Epithelial cell of esophagus (primary cell): ENCODE data around the gene SLC25A17.

ENCODE experiments used
- DNase-seq: peaks from one replicate; pipeline ENCODE4 v3.0.0; 2010; ENCODE audit warnings: low read depth
- H3K4me3 ChIP-seq: 2 replicates; pipeline ENCODE4 v1.5.1; 2011; ENCODE audit warnings: mild to moderate bottlenecking, low read length, control low read depth
- TF ChIP-seq, protein P1 (sequence below): IDR thresholded peaks from 2 replicates; pipeline ENCODE4 v1.5.1; 2011; ENCODE audit warnings: low read depth, mild to moderate bottlenecking, low read length, control low read depth, inconsistent platforms; ENCODE audit not compliant: insufficient read depth; ENCODE audit errors: missing control alignments

The SLC25A17 gene

DNA sequence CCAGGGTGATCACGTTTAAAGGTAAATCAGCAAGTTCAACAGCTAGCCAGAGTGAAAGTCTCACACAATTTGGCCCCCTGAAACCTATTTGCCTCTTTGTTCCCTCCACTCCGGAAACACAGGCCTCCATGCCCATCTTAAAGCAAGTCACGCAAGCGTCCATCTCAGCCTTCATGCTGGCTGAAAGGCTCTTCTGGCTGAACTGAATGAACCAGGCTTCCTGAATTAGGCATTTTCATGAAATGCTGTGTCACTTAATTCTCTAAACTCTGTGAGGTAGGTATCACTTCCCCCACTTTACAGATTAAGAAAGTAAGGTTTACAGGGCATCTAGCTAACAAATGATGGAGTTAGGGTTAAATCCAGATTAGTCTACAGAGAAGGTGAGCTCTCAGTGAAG lies 1.4 kb downstream of the SLC25A17 start:
- TF ChIP-seq, protein P1, sequence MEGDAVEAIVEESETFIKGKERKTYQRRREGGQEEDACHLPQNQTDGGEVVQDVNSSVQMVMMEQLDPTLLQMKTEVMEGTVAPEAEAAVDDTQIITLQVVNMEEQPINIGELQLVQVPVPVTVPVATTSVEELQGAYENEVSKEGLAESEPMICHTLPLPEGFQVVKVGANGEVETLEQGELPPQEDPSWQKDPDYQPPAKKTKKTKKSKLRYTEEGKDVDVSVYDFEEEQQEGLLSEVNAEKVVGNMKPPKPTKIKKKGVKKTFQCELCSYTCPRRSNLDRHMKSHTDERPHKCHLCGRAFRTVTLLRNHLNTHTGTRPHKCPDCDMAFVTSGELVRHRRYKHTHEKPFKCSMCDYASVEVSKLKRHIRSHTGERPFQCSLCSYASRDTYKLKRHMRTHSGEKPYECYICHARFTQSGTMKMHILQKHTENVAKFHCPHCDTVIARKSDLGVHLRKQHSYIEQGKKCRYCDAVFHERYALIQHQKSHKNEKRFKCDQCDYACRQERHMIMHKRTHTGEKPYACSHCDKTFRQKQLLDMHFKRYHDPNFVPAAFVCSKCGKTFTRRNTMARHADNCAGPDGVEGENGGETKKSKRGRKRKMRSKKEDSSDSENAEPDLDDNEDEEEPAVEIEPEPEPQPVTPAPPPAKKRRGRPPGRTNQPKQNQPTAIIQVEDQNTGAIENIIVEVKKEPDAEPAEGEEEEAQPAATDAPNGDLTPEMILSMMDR = no peak
- H3K4me3 ChIP-seq = no peak overlapping the region
- no peak for DNase-seq

DNA sequence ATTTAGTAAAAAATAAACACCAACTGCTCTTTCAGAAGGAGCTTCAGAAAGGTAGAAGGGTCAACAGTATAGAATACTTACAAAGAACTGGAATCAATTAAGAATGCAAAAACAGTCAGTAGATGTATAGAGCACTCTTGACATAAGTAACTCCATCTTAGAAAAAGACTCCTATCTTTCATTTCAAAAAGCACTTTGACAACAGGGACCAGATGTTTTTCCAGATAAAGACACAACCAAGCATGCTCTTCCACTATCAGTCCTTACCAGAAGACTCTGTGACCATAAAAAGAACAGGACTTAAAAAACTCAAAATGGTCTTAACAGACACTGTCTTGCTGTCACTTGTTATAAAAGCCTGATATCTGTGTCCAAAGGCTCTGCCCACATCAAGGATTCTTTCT lies 5.2 kb downstream of the SLC25A17 start:
- no peak overlapping the region for H3K4me3 ChIP-seq
- TF ChIP-seq, protein P1 = no peak
- DNase-seq = no peak

DNA sequence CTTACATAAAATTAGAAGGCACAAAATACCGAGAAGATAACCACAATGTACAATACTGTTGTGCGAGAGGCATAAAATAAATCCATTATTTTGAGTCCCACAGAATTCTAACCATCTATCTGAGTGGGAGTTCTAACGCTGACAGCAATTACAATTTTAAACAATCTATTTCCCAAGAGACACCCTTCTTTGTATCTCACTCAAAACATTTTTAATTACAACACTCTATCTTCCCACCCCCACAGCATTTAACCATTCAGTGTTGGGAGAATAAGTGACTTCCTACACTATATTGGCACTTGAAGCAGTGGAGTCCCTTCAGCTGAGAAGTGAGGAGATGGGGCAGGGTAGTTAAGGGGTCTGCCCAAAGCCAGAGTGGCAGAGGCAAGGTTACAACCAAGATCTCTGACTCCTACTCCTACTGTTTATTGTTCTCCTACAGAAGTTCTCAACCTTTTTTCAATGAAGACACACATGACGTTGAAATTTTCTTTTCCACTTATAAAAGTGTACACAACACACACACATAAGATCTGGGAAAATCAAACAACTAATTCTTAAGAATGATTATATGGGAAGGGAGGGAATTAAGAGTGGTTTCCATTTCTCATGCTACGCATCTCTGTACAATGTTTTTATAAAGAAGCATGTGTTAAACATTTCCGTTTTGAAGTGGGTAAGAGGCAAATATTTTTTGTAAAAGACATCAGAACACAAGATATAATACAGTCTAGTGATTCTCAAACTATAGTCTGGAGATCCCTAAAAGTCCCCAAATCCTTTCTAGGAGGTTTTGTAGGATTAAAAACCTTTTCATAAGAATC lies 10.9 kb downstream of the SLC25A17 start:
- no peak overlapping the region for H3K4me3 ChIP-seq
- TF ChIP-seq, protein P1 = no peak
- no peak for DNase-seq

DNA sequence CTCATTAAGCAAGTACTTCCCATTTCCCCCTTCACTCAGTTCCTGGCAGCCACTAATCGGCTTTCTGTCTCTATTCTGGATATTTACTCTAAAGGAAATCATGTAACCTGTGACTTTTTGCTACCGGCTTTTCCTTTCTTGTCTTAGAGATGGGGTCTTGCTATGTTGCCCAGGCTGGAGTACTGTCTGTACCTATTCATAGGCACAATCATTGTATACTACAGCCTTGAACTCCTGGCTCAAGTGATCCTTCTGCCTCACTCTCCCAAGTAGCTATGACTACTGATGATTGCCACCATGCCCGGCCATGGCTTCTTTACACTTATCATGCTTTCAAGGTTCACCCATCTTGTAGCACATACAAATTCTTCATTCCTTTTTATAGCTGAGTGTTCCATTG lies 12.4 kb downstream of the SLC25A17 start:
- DNase-seq = no peak
- TF ChIP-seq, protein P1 = no peak
- H3K4me3 ChIP-seq = no peak overlapping the region

DNA sequence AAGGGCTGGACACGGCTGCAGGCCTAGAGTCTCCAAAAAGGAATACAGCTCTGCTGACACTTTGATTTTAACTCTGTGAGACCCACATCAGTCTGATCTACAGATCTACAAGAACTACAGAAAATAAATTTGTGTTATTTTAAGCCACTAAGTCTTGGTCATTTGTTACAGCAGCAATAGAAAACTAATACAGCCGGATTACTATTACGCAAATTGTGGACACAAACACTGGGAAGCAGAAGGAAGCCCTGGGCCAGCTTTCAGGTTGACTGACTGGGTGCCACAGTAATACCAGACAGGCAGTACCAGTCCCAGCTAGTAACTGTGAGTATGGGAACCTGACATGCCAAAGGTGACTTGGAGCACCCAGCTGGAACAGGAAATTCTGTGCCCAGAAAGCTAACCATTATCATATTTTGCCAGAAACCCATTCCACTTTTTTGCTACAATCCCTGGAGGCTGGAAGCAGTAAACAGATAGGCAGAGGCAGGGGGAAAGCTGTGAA lies 13.4 kb downstream of the SLC25A17 start:
- no peak overlapping the region for H3K4me3 ChIP-seq
- DNase-seq = no peak
- TF ChIP-seq, protein P1 = no peak

DNA sequence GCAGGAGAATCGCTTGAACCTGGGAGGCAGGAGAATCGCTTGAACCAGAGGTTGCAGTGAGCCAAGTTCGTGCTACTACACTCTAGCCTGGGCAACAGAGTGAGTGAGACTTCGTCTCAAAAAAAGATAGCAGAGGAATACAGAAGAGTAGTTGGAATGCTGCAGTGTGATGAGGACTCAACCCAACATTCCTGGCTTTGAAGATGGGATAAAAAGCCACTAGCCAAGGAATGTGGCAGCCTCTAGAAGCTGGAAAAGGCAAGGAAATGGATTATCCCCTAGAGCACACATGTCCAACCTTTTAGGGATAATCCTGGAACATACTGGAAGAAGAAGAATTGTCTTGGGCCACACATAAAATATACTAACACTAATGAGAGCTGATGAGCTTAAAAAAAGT lies 13.9 kb downstream of the SLC25A17 start:
- no peak overlapping the region for H3K4me3 ChIP-seq
- TF ChIP-seq, protein P1 = no peak
- DNase-seq = no peak

DNA sequence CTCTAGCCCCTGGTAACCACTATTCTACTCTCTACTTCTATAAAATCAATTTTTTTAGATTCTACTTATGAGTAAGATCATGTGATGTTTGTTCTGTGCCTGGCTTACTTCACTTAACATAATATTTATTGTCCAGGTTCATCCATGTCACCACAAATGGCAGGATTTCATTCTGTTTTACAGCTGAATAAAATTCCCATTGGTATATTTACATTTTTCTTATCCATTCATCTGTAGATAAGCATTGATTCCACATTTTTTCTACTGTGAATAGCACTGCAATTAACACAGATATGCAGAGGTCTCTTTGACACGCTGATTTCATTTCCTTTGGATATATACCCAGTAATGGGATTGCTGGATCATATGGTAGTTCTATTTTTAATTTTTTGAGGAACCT lies 15.8 kb downstream of the SLC25A17 start:
- TF ChIP-seq, protein P1 = no peak
- DNase-seq = no peak
- no peak overlapping the region for H3K4me3 ChIP-seq
